DND-41 (cell line): ENCODE results near the gene FUT9.

Experiments
- CTCF ChIP-seq: IDR thresholded peaks from 2 replicates; pipeline ENCODE4 v1.5.1; 2012; ENCODE audit warnings: borderline replicate concordance, low read length, moderate library complexity, mild to moderate bottlenecking; ENCODE audit not compliant: poor library complexity, severe bottlenecking; ENCODE audit errors: extremely low read depth
- EZH2 ChIP-seq: IDR thresholded peaks from 3 replicates; pipeline ENCODE4 v1.6.1; 2012; ENCODE audit warnings: borderline replicate concordance, low read depth, mild to moderate bottlenecking, moderate library complexity, low read length, inconsistent platforms; ENCODE audit not compliant: severe bottlenecking

- TF ChIP-seq CTCF (no peak), EZH2 (no peak)
Measured at GRCh38 chr6:96186516-96187195, 170.9 kb downstream of the FUT9 start.
